SU-DHL-6 (cell line): ENCODE measurements around the gene RALGPS1.

ENCODE experiments used
- CTCF ChIP-seq: fragments of 200-600 bp; sonication (generic); IDR thresholded peaks from one replicate; pipeline ENCODE4 v1.5.1; 2017; ENCODE audit warnings: antibody characterized with exemption, mild to moderate bottlenecking, low read length, moderate library complexity; ENCODE audit not compliant: insufficient read depth, poor library complexity, severe bottlenecking
- EZH2phosphoT487 ChIP-seq: fragments of 200-600 bp; sonication (generic), shearing (Covaris generic); conservative IDR thresholded peaks from 2 replicates; pipeline ENCODE4 v1.6.1; 2018; ENCODE audit warnings: mild to moderate bottlenecking, antibody characterized with exemption, low read length, moderate library complexity, mixed read lengths

DNA sequence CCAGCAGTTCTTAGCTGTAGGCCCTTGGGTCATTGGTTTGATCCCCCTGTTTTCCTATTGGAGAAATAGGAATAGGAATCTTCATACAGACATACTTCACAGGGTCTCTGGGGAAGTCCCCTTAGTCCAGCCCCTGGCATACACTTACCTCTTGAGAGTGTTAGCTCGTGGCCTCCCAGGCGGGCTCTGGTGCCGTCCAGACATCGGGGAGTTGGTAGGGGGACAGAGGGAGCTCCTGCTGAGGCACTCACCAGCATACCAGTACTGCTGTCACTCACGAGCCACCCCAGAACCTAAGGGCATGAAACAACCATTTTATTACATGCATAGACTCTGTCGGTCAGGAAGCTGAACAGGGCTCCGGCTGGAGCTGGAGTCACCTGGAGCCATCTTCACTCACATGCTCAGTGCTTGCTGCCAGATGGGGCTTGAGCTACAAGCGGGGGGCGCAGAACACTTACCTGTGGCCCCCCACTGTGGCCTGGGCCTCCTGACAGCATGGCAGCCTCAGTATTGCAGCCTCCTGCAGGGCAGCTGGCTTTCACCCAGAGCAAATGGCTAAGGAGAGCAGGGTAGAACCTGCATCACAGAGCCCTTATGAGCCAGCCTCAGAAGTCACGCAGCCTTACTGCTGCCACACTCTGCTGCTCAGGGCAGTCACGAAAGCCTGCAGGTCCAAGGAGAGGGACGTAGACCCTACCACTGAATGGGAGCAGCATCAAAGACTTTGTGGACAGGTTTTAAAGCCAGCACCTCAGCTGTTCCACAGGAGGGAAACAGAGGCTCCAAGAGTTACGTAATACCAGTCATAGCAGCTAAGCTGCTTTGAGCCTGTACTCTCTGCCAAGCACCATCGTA is 266.1 kb downstream of the RALGPS1 start:
- TF ChIP-seq CTCF (no peak), EZH2phosphoT487 (no peak)
